ENCODE results near the gene QRFP.

The QRFP gene

GRCh38 chr9:130872093-130872492 lies 24.5 kb downstream of the QRFP start:
- DNase-seq (ENCODE audit: low spot score), result no peak

- no peak for DNase-seq (ENCODE audit: low spot score)
Observed at GRCh38 chr9:130871395-130872062, 25.1 kb downstream of the QRFP start.

GRCh38 chr9:130870491-130871381 lies 25.9 kb downstream of the QRFP start:
- no peak for DNase-seq (ENCODE audit: low spot score)

- DNase-seq (ENCODE audit: low spot score), result peak; percentile 52
Observed at GRCh38 chr9:130869250-130869649, 27.4 kb downstream of the QRFP start.

- DNase-seq (ENCODE audit: low spot score), result no peak
Observed at GRCh38 chr9:130868230-130868629, 28.4 kb downstream of the QRFP start.

- DNase-seq (ENCODE audit: low spot score), result no peak
Observed at GRCh38 chr9:130867556-130867955, 29.1 kb downstream of the QRFP start.

GRCh38 chr9:130866474-130866965 lies 30.1 kb downstream of the QRFP start:
- peak; percentile 77 for DNase-seq (ENCODE audit: low spot score)

- DNase-seq (ENCODE audit: low spot score), result no peak
Observed at GRCh38 chr9:130865921-130866320, 30.7 kb downstream of the QRFP start.

- no peak for DNase-seq (ENCODE audit: low spot score)
Observed at GRCh38 chr9:130864541-130864940, 32.1 kb downstream of the QRFP start.

GRCh38 chr9:130862747-130863146 lies 33.9 kb downstream of the QRFP start:
- DNase-seq (ENCODE audit: low spot score), result no peak

- no peak for DNase-seq (ENCODE audit: low spot score)
Observed at GRCh38 chr9:130862217-130862616, 34.4 kb downstream of the QRFP start.

GRCh38 chr9:130861372-130862180 lies 35.0 kb downstream of the QRFP start:
- no peak for DNase-seq (ENCODE audit: low spot score)

GRCh38 chr9:130860458-130861316 lies 35.9 kb downstream of the QRFP start:
- DNase-seq (ENCODE audit: low spot score), result no peak

- no peak for DNase-seq (ENCODE audit: low spot score)
Observed at GRCh38 chr9:130858739-130859705, 37.6 kb downstream of the QRFP start.

- DNase-seq (ENCODE audit: low spot score), result no peak
Observed at GRCh38 chr9:130857864-130858738, 38.5 kb downstream of the QRFP start.

GRCh38 chr9:130856474-130856873 lies 40.1 kb downstream of the QRFP start:
- no peak for DNase-seq (ENCODE audit: low spot score)

- DNase-seq (ENCODE audit: low spot score), result no peak
Observed at GRCh38 chr9:130854835-130855234, 41.8 kb downstream of the QRFP start.

- DNase-seq (ENCODE audit: low spot score), result no peak
Observed at GRCh38 chr9:130854092-130854491, 42.5 kb downstream of the QRFP start.

- DNase-seq (ENCODE audit: low spot score), result no peak
Observed at GRCh38 chr9:130852801-130853200, 43.8 kb downstream of the QRFP start.

All from hematopoietic multipotent progenitor cell treated with erythropoietin and hydrocortisone succinate and interleukin-3 and kit ligand, for 15 days (in vitro differentiated cells).